NCI-H2227 treated with DMSO at 0.1 percent for 48 hours (cell line): ENCODE measurements around the gene CLTC.
"Not testable (repeated sequence)": the region's sequence is repeated elsewhere in the genome, so short reads cannot be mapped to it uniquely, and the experiment has no call there.

Experiments used
- DNase-seq: peaks from one replicate; lab custom pipeline; 2025; lab: John Stamatoyannopoulos, UW

The CLTC gene

GRCh38 chr17:59619298-59620063 is at the start of gene CLTC:
Gene CLTC (plus strand): TSS chr17:59619895. CDS start chr17:59620132, 237 bp downstream.
- DNase-seq: peak; percentile 96

GRCh38 chr17:59572301-59572924 is 47.3 kb upstream of the CLTC start:
- DNase-seq: no peak

DNA sequence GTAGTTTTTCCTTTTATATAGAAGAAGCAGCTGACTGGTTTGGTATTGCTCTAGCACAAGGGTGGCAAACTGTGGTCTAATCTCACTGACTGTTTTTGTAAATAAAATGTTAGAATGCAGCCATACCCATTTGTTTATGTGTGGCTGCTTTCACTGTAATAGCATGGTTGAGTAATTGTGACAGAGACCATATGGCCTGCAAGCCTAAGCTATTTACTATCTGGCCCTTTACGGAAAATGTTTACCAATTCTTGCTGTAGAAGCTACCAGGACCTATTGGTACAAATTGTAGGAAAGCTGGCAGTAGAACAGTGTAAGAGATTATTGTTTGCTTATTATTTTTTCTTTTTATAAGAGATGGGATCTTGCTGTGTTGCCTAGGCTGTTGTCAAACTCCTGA is 35.5 kb upstream of the CLTC start:
- DNase-seq: not testable (repeated sequence)

GRCh38 chr17:59600169-59600568 is 19.5 kb upstream of the CLTC start:
- no peak for DNase-seq

DNA sequence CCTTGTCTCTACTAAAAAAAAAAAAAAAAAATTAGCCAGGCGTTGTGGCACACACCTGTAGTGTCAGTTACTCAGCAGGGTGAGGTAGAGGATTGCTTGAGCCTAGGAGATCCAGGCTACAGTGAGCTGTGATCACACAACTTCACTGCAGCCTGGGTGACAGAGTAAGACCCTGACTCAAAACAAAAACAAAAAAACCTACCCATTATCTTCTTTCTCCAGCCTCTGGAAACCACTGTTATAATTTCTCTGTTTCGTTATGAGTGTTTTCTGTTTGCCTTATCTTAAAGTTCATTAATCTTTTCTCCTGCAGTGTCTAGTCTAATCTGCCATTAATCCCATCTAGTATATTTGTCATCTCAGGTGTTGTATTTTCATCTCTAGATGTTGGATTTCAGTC is 18.6 kb upstream of the CLTC start:
- DNase-seq: no peak

- no peak for DNase-seq
These were observed 12.6 kb upstream of the CLTC start for GRCh38 chr17:59607061-59607460.

- DNase-seq: no peak
These were observed 11.8 kb upstream of the CLTC start for GRCh38 chr17:59607817-59608403.

DNA sequence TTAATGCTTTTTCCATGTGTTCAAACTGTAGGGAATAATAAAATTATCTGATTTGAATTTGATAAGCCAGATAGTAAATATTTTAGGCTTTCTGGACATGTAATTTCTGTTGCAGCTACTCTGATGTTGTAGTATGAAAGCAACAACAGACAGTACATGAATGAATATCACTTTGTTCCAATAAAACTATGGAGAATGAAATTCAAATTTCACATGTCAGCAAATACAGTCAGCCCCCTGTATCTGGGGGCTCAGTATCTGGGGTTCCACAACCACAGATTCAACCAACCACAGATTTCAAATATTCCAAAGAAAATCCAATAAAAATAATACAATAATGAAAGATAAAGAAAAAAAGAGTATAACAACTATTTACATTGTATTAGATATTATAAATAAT is 8.2 kb upstream of the CLTC start:
- no peak for DNase-seq

GRCh38 chr17:59616253-59616920 is 3.3 kb upstream of the CLTC start:
- DNase-seq: peak; percentile 32

GRCh38 chr17:59617156-59617732 is 2.5 kb upstream of the CLTC start:
- no peak for DNase-seq

- no peak for DNase-seq
These were observed 729 bp upstream of the CLTC start for GRCh38 chr17:59619035-59619297.

DNA sequence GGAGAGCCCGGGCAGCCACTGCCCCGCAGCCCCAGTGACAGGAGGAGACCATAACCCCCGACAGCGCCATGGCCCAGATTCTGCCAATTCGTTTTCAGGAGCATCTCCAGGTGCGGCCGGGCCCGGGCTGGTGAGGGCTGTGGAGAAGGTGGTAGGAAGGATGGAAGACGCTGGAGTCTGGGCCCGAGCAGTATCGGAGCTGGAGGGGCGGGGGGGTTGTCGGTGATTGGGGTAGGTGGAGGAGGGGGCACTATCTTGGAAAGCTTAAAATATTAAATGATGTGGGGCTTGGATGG is 317 bp downstream of the CLTC start:
- no peak for DNase-seq

DNA sequence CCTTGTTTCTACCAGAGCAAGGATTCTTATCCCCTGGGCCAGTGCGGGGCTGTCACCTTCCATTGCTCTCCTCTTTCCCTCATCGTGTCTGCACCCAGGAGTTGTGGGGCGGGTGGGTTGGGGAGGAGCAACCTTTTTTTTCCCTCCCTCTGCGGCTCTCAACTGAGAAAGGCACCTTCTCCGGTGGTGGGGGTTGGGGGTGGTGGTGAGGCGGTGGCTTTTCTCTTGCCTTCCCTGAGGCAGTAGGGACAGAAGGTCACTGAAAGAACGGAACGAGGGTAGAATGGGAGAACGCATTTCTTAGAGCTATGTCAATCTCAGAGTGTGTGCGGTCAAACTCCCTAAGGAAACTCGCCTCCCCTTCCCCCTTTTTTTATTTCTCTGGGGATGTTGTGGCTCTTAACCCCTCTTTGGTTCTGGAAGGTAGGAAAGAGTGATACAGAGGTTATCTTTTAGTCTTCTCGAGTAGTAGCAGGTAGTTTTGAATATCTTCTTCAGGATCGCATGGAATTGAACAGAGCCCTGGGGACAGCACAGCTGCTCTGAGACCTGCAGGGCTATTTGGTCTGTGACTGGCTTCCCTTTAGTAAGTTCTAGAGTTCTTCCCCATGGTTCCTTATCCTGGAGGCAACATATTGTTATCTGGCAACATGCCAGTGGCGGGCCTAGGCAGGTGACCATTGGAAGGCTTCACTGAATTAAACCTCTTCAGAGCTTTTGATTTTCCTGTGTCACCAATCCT is 994 bp downstream of the CLTC start:
- DNase-seq: peak; percentile 29

- no peak for DNase-seq
These were observed 2.1 kb downstream of the CLTC start for GRCh38 chr17:59621771-59622170.

GRCh38 chr17:59623151-59623550 is 3.5 kb downstream of the CLTC start:
- no peak for DNase-seq

GRCh38 chr17:59626756-59627155 is 7.1 kb downstream of the CLTC start:
- no peak for DNase-seq

DNA sequence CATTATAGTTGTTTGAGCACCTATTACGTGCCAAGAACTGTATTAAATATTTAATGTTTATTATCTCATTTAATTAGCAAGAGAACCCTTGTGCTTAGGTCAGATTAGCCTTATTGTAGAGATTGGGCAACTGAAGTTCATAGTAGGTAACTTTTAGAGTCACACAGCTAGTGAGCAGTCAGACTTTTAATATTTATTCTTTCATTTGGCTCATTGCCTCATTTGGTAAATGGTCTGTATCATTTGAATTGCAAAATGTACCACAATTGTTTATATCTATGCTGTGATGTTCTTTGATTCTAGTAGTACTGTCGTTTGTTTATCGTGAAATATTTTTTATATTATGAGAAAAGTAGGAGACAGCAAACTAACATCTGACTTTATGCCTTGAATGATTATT is 7.6 kb downstream of the CLTC start:
- DNase-seq: no peak

GRCh38 chr17:59627770-59628171 is 8.1 kb downstream of the CLTC start:
- DNase-seq: no peak

- DNase-seq: no peak
These were observed 9.5 kb downstream of the CLTC start for GRCh38 chr17:59629174-59629573.

GRCh38 chr17:59631276-59631675 is 11.6 kb downstream of the CLTC start:
- DNase-seq: no peak

- no peak for DNase-seq
These were observed 12.7 kb downstream of the CLTC start for GRCh38 chr17:59632398-59632797.

GRCh38 chr17:59633658-59634359 is 14.1 kb downstream of the CLTC start:
- no peak for DNase-seq
